MM.1S (cell line): ENCODE measurements around the gene CYTH1.

ENCODE experiments used
- CTCF ChIP-seq: fragments of 300-600 bp; sonication (generic); IDR thresholded peaks from 2 replicates; pipeline ENCODE4 v1.5.1; 2016; ENCODE audit warnings: antibody characterized with exemption, low read length, mixed read lengths
- EZH2 ChIP-seq: fragments of 300-600 bp; sonication (generic); optimal IDR thresholded peaks from 2 replicates; pipeline ENCODE3; 2017; ENCODE audit warnings: low read depth, mild to moderate bottlenecking, antibody characterized with exemption, low read length, mixed read lengths

- TF ChIP-seq CTCF (no peak), EZH2 (no peak)
Measured at GRCh38 chr17:78777881-78778280, 4.2 kb downstream of the CYTH1 start.
